GM21825 (cell line): ENCODE results near the gene PLCXD1.
"Not testable (repeated sequence)": the region's sequence is repeated elsewhere in the genome, so short reads cannot be mapped to it uniquely, and the experiment has no call there.

Source experiments
- ATAC-seq: cut with Tn5 transposase; IDR thresholded peaks from one replicate; pipeline ENCODE4 v1.9.1; 2021; ENCODE audit warnings: mild to moderate bottlenecking, moderate library complexity; ENCODE audit not compliant: unreplicated experiment

Gene PLCXD1

GRCh38 chrX:262381-262909 lies 18.7 kb upstream of the PLCXD1 start:
- peak; percentile 64 for ATAC-seq

- ATAC-seq = not testable (repeated sequence)
These were observed 17.2 kb upstream of the PLCXD1 start for GRCh38 chrX:264006-264405.

- ATAC-seq = no peak
These were observed 16.3 kb upstream of the PLCXD1 start for GRCh38 chrX:264634-265455.

- ATAC-seq = no peak
These were observed 15.7 kb upstream of the PLCXD1 start for GRCh38 chrX:265502-265901.

- ATAC-seq = no peak
These were observed 13.4 kb upstream of the PLCXD1 start for GRCh38 chrX:267771-268261.

- no peak for ATAC-seq
These were observed 10.3 kb upstream of the PLCXD1 start for GRCh38 chrX:270848-271367.

- no peak for ATAC-seq
These were observed 6.2 kb upstream of the PLCXD1 start for GRCh38 chrX:274904-275475.

- no peak for ATAC-seq
These were observed 5.7 kb upstream of the PLCXD1 start for GRCh38 chrX:275476-275966.

GRCh38 chrX:275967-276580 lies 5.1 kb upstream of the PLCXD1 start:
- peak; percentile 81 for ATAC-seq

- peak; percentile 38 for ATAC-seq
These were observed 4.5 kb upstream of the PLCXD1 start for GRCh38 chrX:276581-277201.

- ATAC-seq = not testable (repeated sequence)
These were observed 1.2 kb upstream of the PLCXD1 start for GRCh38 chrX:279757-280604.

- ATAC-seq = not testable (repeated sequence)
These were observed 459 bp upstream of the PLCXD1 start for GRCh38 chrX:280722-281121.

GRCh38 chrX:282000-282681 lies 960 bp downstream of the PLCXD1 start:
- not testable (repeated sequence) for ATAC-seq

GRCh38 chrX:283115-283845 lies 2.1 kb downstream of the PLCXD1 start:
- peak; percentile 99 for ATAC-seq

GRCh38 chrX:285076-285677 lies 4.0 kb downstream of the PLCXD1 start:
- no peak for ATAC-seq

- no peak for ATAC-seq
These were observed 6.5 kb downstream of the PLCXD1 start for GRCh38 chrX:287670-288069.

- no peak for ATAC-seq
These were observed 7.4 kb downstream of the PLCXD1 start for GRCh38 chrX:288561-288991.
